Measurements from ENCODE around the gene PPHLN1.

Gene PPHLN1

DNA sequence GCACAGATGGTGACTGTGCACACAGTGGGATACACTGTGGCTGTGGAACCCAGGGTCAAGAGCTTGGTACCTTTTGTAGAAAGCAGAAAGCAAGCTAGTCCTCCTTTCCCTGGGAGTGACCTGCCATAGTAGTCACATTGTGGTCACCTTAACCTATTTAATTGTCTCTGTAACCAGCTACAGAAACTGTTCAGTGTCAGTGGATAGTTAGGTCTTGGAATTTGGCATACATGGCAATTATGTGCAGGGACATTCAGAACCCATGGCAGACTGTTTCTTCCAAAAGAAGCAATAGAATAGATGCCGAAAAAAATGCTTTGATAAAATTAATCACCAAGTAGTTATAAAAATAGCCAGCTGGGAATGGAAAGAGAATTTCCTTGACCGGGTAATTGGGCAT is 30.4 kb downstream of the PPHLN1 start:
- H3K4me3 ChIP-seq (ENCODE audit: low read depth, low read length): no peak overlapping the region
- TF ChIP-seq, protein P1, sequence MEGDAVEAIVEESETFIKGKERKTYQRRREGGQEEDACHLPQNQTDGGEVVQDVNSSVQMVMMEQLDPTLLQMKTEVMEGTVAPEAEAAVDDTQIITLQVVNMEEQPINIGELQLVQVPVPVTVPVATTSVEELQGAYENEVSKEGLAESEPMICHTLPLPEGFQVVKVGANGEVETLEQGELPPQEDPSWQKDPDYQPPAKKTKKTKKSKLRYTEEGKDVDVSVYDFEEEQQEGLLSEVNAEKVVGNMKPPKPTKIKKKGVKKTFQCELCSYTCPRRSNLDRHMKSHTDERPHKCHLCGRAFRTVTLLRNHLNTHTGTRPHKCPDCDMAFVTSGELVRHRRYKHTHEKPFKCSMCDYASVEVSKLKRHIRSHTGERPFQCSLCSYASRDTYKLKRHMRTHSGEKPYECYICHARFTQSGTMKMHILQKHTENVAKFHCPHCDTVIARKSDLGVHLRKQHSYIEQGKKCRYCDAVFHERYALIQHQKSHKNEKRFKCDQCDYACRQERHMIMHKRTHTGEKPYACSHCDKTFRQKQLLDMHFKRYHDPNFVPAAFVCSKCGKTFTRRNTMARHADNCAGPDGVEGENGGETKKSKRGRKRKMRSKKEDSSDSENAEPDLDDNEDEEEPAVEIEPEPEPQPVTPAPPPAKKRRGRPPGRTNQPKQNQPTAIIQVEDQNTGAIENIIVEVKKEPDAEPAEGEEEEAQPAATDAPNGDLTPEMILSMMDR (IDR thresholded peaks at IDR 0.05; ENCODE audit: low read depth, low read length): no peak

DNA sequence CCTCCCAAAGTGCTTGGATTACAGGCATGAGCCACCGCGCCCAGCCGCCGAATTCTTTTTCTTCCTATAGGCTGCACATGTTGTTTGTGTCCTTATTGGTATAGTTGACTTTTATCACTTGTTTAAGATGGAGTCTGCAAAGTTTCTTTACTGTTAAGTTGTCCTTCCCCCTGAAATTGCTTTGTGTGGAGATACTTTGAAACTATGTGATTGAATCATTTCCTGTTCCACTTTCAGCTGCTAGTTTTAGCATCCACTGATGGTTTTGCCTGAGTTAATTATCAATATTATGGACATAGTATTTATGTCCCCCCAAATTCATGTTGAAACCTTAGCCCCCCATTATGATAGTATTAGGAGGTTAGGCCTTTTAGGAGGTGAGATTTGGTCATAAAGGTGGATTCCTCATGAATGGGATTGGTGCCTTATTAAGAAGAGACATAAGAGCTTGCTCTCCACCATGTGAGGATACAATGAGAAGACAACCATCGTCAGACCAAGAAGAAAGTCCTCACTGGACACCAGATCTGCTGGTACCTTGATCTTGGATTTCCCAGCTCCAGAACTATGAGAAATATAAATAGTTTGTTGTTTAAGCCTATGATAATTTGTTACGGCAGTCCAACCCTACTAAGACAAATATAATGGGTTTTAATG is 34.9 kb downstream of the PPHLN1 start:
- H3K4me3 ChIP-seq (ENCODE audit: low read depth, low read length): no peak overlapping the region
- TF ChIP-seq, protein P1 (IDR thresholded peaks at IDR 0.05; ENCODE audit: low read depth, low read length): no peak

DNA sequence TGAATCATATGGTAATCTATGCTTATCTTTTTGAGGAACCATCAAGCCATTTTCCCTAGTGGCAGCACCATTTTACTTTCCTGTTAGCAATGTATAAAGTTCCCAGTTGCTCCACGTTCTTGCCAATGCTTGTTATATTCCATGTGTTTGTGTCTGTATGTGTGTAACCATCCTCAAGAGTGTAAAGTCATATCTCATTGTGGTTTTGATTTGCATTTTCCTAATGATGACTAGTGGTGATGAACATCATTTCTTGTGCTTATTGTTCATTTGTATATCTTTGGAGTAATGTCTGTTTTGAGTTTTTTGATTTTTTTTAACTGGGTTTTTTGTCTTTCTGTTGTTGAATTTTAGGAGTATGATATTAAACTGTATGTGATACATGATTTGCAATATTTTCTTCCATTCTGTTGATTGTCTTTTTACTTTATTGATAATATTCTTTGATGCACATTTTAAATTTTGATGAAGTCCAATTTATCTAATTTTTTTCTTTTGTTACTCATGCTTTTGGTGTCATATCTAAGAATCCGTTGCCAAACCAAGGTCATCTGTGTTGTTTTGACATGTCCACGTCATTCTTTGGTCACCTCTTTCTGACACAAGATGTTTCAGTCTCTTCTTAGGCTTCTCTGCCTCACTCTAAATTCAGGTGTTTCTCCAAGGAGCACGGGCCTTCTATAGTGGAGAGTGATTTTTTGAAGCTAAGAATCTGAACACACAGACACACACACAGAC is 36.1 kb downstream of the PPHLN1 start:
- no peak overlapping the region for H3K4me3 ChIP-seq (ENCODE audit: low read depth, low read length)
- TF ChIP-seq, protein P1 (IDR thresholded peaks at IDR 0.05; ENCODE audit: low read depth, low read length): no peak

DNA sequence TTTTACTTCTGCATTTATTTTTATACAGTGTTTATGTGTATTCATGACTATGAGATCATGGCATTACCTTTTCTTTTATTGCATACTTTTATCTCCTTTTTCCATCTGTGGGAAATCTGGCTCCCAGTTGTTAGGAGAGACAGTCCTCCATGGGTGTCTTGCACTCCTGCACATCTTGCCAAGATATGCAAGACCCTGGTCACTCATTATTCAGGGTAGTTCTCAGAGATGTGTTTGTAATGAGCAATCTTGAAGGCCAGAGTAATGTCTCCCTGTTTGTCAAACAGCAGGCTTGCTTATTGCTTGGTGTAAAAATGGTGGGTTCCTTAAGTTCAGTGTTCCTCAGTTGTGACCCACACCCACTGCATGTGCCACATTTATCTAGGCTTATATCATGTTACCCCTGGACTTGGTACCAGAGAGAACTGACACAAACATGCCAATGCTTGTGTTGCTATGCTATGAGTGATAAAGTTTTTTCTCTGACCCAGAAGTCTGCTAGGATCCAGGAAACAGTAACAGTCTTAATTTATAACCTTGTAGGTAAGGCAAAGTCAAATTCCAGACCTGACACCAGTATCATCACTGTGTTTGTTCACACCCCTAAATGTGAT is 36.8 kb downstream of the PPHLN1 start:
- TF ChIP-seq, protein P1 (IDR thresholded peaks at IDR 0.05; ENCODE audit: low read depth, low read length): no peak
- no peak overlapping the region for H3K4me3 ChIP-seq (ENCODE audit: low read depth, low read length)

DNA sequence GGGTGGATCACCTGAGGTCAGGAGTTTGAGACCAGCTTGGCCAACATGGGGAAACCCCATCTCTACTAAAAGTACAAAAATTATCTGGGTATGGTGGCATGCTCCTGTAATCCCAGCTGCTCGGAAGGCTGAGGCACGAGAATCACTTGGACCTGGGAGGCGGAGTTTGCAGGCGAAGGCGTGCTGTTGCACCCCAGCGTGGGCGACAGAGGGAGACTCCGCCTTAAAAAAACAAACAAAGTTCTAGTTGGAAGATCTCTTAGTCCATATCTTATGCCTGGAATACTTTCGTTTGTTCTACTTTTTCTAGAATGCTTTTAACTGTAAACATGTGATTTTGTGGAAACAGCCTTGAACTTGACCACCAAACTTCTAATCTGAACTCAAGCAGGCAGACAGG is 38.7 kb downstream of the PPHLN1 start:
- no peak overlapping the region for H3K4me3 ChIP-seq (ENCODE audit: low read depth, low read length)
- TF ChIP-seq, protein P1 (IDR thresholded peaks at IDR 0.05; ENCODE audit: low read depth, low read length): no peak

DNA sequence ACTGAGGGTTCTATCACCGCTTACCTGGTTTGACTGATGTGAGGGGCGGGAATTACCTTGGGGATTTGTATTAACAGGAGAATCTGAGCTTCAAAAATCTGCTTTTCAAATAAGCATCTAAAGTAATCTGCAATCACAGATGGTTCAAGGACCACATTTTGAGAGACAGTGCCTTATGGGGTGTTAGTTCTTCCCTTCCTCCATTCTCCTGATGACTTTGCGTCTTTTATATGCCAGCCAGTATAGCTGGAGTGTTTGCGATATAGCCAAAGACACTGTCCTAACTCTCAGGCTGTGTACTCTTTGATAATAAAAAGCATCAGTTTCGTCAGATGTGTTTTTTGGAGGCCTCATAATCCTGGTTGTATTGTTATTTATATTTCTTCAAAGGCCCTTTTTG is 39.5 kb downstream of the PPHLN1 start:
- no peak overlapping the region for H3K4me3 ChIP-seq (ENCODE audit: low read depth, low read length)
- TF ChIP-seq, protein P1 (IDR thresholded peaks at IDR 0.05; ENCODE audit: low read depth, low read length): no peak

DNA sequence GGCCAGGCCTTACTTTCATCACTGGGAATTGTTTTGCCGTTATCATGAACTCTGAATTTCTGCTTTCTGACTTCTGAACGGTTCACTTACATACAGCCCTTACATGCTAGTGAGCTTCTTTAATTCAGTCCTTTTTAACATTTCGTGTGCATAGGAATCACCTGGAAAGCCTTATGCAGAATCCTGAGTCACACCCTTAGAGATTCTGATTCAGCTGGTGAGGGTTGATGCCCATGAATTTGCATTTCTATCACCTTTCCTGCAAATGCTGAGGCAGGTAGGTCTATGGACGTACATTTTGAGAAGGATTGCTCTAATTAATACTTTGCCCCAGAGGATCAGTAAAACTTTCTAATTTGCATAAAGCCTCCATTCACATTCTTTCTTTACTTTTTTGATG is 44.0 kb downstream of the PPHLN1 start:
- TF ChIP-seq, protein P1 (IDR thresholded peaks at IDR 0.05; ENCODE audit: low read depth, low read length): no peak
- H3K4me3 ChIP-seq (ENCODE audit: low read depth, low read length): no peak overlapping the region

Data from WI38 (cell line).